ENCODE results near the gene MAD1L1. TPM values are rescaled to one million over a fixed set of nuclear protein-coding genes. Genes with fewer than 3 reads are reported as not detected.

Gene MAD1L1
- total and polyA plus RNA-seq, 7 donors: 11.7 to 17.5 (median 15.6) TPM

DNA sequence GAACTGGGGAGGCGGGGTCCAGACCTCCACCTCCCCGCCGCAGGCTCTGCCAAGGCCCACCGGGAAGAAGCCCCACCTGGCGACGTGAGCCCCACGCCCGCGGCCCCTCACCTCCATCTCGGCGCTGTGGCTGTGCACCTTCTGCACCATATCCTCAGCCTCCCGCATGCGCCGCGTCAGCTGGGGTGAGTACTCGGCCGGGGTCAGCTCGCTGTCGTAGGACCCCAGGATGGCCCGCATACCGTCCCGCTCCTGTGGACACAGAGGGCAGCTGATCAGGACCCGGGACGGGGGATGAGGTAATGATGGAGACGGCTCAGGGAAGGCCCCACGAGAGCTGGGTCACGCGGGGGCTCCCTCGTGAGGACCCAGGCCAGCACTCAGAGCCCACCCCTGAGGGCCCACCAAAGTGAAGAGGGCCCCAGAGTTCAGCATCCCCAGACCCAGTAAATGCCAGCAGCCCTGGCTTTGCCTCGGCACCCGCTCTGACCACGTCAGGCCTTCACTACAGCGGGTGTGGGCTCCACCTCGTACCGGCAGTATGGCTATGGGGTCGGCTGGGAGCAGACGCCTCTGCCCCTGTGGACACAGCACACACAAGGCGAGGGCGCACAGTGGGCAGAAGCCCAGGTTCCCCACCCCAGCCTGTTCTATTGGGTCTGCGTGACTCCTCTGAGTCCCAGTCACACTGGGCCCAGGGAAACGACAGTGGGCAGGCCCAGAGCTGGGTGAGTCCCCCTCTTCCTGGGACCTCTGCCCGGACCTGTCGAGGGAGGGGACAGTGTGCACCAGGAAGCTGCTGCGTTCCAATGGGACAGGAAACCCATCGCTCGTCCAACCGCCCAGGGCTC lies 218.1 kb downstream of the MAD1L1 start:
- TF ChIP-seq, protein P1, sequence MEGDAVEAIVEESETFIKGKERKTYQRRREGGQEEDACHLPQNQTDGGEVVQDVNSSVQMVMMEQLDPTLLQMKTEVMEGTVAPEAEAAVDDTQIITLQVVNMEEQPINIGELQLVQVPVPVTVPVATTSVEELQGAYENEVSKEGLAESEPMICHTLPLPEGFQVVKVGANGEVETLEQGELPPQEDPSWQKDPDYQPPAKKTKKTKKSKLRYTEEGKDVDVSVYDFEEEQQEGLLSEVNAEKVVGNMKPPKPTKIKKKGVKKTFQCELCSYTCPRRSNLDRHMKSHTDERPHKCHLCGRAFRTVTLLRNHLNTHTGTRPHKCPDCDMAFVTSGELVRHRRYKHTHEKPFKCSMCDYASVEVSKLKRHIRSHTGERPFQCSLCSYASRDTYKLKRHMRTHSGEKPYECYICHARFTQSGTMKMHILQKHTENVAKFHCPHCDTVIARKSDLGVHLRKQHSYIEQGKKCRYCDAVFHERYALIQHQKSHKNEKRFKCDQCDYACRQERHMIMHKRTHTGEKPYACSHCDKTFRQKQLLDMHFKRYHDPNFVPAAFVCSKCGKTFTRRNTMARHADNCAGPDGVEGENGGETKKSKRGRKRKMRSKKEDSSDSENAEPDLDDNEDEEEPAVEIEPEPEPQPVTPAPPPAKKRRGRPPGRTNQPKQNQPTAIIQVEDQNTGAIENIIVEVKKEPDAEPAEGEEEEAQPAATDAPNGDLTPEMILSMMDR (IDR thresholded peaks at IDR 0.05): no peak
- H3K4me3 ChIP-seq: no peak overlapping the region
- H3K36me3 ChIP-seq (ENCODE audit: insufficient read depth in 1 of 2, low read depth in 1 of 2): no peaks in the 10 kb centered on the region
- 96 to 97% (median 96%) methylated on average over 47 of the region's 47 CpGs for WGBS, 3 donors
- H3K27ac ChIP-seq: no peak overlapping the region
- intact Hi-C loops (cut with DNase I): no loop called here
- ATAC-seq (no peak), DNase-seq (peak; percentile 13 to 45)
- peaks cover 1% of the 10 kb centered on the region for H3K4me1 ChIP-seq
- H3K27me3 ChIP-seq (ENCODE audit: insufficient read depth in 3 of 3, low read length in 2 of 3): no peaks in the 10 kb centered on the region
- no peaks in the 10 kb centered on the region for H3K9me3 ChIP-seq

DNA sequence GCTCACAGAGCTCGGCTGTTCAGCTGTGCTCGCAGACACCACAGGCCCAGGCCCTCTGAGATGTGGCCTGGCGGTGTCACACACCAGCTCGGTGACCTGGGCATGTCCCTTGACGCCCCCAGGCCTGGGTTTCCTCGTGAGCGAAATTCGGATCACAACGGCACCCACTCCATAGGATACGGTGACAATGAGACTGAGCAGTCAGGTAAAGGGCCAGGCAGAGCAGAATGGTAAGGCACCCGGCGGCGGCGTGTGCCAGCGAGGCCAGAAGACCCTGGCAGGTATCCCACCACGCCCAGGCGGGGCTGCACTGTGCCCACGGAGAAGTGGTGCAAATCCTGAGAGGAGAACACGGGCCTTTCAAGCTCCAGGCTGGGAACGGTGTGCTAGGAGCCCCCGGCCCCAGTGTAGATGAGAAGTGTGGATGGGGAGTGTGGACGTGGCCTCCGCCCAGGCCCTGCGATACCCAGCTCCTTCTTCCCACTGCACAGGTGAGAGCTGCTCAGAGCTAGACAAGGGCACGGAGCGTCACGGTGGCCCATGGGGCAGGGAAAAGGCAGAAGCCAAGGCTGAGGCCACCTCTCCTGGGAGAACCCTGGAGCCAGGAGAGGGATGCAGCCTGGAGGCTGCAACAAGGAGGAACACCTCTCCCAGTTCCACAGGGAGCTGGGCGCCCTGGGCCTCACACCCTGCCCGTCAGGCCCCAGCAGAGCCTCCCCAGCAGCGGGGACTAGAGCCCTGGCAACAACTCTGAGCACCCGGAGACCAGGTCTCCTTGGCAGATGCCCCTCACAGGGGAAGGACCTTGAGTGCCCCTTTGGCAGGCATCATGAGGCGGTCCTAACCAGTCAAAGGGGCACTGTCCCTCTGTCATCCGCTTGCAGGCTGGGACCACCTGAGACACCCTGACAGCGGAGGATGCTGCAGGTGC lies 219.1 kb downstream of the MAD1L1 start:
- TF ChIP-seq, protein P1 (IDR thresholded peaks at IDR 0.05): no peak
- no peak overlapping the region for H3K27ac ChIP-seq
- H3K36me3 ChIP-seq (ENCODE audit: insufficient read depth in 1 of 2, low read depth in 1 of 2): no peaks in the 10 kb centered on the region
- ATAC-seq (no peak), DNase-seq (peak; percentile 8 to 45)
- intact Hi-C loops (cut with DNase I): no loop called here
- H3K27me3 ChIP-seq (ENCODE audit: insufficient read depth in 3 of 3, low read length in 2 of 3): no peaks in the 10 kb centered on the region
- H3K4me3 ChIP-seq: no peak overlapping the region
- peaks cover 11% of the 10 kb centered on the region for H3K4me1 ChIP-seq
- no peaks in the 10 kb centered on the region for H3K9me3 ChIP-seq
- 89 to 93% (median 92%) methylated on average over 34 of the region's 34 CpGs for WGBS, 3 donors

DNA sequence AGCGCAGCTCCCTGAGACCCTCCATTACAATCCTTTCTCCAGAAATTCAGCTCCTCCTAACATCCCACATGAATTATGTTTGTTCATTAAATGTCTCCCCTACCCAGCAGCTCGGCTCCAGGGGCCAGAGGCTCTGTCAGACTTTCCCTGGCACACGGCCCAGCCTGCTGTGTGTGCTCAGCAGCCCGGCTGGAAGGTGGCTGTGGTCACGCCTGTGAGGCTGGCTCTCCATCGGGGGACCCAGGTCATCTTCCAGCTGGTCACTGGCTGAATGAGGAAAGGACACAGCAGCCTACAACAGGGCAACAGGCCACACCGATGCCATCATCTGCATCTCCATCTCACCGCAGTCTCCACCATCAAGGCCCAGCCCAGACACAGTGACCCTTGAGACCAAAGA lies 219.8 kb downstream of the MAD1L1 start:
- ATAC-seq (no peak), DNase-seq (peak; percentile 39 to 63)
- intact Hi-C loops (cut with DNase I): no loop called here
- Histone ChIP-seq H3K27ac (no peak overlapping the region), H3K36me3 (ENCODE audit: insufficient read depth in 1 of 2, low read depth in 1 of 2) (no peaks in the 10 kb centered on the region), H3K27me3 (ENCODE audit: insufficient read depth in 3 of 3, low read length in 2 of 3) (no peaks in the 10 kb centered on the region), H3K9me3 (no peaks in the 10 kb centered on the region), H3K4me3 (no peak overlapping the region), H3K4me1 (peaks cover 15% of the 10 kb centered on the region)
- WGBS, 3 donors: 43 to 54% (median 48%) methylated on average over 8 of the region's 8 CpGs
- TF ChIP-seq, protein P1 (IDR thresholded peaks at IDR 0.05): no peak

DNA sequence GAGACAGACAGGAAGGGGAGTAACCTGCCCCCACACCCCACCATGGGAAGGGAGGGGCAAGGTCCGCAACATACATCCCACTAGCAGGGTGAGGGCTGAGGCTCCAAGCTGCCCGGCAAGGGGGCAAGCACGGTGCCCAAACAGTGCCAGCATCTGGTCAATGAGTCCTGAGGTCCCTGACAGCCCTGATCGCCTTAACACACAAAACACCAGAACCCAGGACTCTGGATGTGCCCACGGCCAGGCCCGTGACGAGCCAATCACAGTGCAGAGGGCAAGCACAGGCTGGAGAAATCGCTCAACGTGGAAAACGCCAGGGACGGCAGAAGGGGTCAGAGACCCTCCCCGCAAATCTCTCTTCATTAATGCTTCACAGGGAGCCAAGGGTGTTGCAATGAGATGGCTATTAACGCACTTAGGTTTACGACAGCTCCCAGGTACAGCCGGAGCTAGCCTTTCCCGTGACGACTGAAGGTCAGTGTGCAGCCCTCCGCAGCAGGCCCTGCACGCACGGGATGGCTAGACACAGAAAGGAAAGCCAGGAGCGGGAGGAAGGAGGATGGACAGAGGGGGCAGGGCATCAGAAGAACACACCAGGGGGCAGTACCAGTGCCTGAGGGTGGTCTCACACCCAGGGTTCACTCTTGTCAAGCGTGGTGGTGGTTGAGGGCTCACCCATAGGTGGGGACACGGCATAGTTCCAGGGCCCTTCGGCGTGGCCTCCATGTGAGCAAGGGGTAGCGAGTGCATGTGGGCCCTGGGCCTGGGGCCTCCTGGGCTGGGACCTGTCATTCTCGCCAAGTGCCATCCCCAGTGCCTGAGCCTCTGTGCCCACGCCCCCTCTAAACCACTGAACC lies 220.5 kb downstream of the MAD1L1 start:
- H3K4me3 ChIP-seq: no peak overlapping the region
- intact Hi-C loops (cut with DNase I): no loop called here
- H3K27me3 ChIP-seq (ENCODE audit: insufficient read depth in 3 of 3, low read length in 2 of 3): no peaks in the 10 kb centered on the region
- H3K27ac ChIP-seq: no peak overlapping the region
- no peaks in the 10 kb centered on the region for H3K36me3 ChIP-seq (ENCODE audit: insufficient read depth in 1 of 2, low read depth in 1 of 2)
- ATAC-seq (no peak), DNase-seq (peak; percentile 5 to 40)
- no peaks in the 10 kb centered on the region for H3K9me3 ChIP-seq
- H3K4me1 ChIP-seq: peaks cover 16% of the 10 kb centered on the region
- WGBS, 3 donors: 94 to 96% (median 96%) methylated on average over 27 to 28 of the region's 28 CpGs
- TF ChIP-seq, protein P1 (IDR thresholded peaks at IDR 0.05): no peak
